Kidney epithelial cell (primary cell): Measurements from ENCODE around the gene KCND1. TPM values are rescaled to one million over a fixed set of nuclear protein-coding genes. Genes with fewer than 3 reads are reported as not detected.

Experiments
- DNase-seq: peaks from one replicate; pipeline ENCODE4 v3.0.0-alpha.2; 2010; ENCODE audit warnings: low read depth
- H3K27me3 ChIP-seq: 2 replicates; pipeline ENCODE4 v1.6.0; 2011; ENCODE audit warnings: low read length; ENCODE audit not compliant: control insufficient read depth, insufficient read depth
- H3K36me3 ChIP-seq: 2 replicates; pipeline ENCODE4 v1.5.1; 2011; ENCODE audit warnings: low read length; ENCODE audit not compliant: control insufficient read depth, insufficient read depth
- H3K4me3 ChIP-seq: 2 replicates; pipeline ENCODE4 v1.5.1; 2011; ENCODE audit warnings: low read depth, mild to moderate bottlenecking, control low read depth, low read length
- total RNA-seq: library from RNA; depleted of rRNA; stranded (reverse); fragments of >200 nt; gene quantifications from 2 replicates; pipeline ENCODE4 v1.2.3, GENCODE V29; 2015
- TF ChIP-seq, protein P1 (sequence below): IDR thresholded peaks from 2 replicates; pipeline ENCODE4 v1.5.1; 2011; ENCODE audit warnings: mild to moderate bottlenecking, moderate library complexity, low read length, control low read depth, inconsistent platforms; ENCODE audit not compliant: insufficient read depth, poor library complexity, severe bottlenecking

The KCND1 gene
- total RNA-seq, 1 donor from 2014 or later = 0.67 TPM

DNA sequence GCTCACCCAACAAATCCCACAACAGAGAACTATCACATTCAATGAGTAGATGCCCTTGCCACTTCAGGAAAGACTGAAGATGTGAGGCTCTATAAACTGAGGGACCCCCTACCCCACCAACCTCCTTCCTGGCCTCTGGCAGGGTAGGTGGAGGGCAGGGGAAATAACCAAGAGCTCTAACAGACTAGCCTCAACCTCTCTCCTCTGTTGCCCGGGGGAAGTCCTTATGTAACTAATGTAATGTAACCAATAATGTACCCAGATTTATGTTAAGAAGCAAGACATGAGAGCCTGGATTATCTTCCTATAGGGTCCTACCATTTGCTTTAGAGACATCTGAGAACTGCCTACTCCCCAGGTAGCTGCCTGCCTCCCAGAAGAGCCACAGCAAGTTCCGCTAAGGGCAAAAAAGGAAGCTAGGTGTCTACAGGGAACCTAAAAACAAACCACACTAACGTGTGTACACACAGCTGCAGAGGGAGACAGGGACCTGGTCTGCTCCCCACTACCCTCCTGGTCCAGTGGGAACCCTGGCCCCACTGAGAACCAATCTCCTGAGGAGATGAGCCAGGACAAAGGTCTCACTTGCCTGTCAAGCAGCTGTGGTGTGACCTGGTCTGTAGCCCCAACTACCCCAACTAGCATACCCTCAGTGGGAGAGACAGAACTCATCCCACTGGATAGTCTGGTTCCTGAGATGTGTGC is 32.0 kb downstream of the KCND1 start:
- TF ChIP-seq, protein P1, sequence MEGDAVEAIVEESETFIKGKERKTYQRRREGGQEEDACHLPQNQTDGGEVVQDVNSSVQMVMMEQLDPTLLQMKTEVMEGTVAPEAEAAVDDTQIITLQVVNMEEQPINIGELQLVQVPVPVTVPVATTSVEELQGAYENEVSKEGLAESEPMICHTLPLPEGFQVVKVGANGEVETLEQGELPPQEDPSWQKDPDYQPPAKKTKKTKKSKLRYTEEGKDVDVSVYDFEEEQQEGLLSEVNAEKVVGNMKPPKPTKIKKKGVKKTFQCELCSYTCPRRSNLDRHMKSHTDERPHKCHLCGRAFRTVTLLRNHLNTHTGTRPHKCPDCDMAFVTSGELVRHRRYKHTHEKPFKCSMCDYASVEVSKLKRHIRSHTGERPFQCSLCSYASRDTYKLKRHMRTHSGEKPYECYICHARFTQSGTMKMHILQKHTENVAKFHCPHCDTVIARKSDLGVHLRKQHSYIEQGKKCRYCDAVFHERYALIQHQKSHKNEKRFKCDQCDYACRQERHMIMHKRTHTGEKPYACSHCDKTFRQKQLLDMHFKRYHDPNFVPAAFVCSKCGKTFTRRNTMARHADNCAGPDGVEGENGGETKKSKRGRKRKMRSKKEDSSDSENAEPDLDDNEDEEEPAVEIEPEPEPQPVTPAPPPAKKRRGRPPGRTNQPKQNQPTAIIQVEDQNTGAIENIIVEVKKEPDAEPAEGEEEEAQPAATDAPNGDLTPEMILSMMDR = no peak
- Histone ChIP-seq H3K4me3 (no peak overlapping the region), H3K27me3 (no peaks in the 10 kb centered on the region), H3K36me3 (no peaks in the 10 kb centered on the region)
- DNase-seq = no peak

DNA sequence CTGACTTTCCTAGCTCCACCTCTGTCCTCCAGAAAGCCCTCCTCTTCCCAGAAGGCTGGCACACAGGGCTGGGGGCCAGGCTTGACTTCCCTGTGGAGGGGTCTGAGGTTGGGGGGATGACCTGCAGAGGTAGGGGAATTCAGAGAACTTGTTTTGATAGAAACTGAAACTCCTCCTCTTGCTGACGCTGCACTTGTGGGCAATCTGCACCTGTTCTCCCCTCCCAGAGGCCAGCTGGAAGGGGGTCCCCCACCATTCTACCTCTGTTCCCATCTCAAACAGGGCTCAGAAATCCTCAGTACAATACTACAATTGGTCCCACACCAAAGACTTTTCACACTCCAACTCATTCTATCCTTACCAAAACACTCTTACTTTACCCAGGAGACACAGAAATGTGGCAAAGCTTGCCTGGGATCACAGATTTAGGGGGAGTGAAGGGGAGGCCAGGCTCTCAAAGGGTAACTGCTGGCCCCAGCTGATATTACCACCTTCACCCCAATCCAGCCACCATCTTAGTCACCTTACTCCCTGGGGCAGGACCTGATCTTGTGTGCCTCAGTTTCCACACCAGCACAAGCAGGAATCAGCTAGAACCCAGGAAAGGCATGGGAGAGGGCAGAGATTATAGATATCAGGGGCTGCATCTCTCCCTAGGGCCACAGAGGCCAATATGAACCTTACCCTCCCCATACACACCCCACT is 32.8 kb downstream of the KCND1 start:
- DNase-seq = no peak
- H3K36me3 ChIP-seq = no peaks in the 10 kb centered on the region
- TF ChIP-seq, protein P1 = no peak
- no peak overlapping the region for H3K4me3 ChIP-seq
- H3K27me3 ChIP-seq = no peaks in the 10 kb centered on the region

DNA sequence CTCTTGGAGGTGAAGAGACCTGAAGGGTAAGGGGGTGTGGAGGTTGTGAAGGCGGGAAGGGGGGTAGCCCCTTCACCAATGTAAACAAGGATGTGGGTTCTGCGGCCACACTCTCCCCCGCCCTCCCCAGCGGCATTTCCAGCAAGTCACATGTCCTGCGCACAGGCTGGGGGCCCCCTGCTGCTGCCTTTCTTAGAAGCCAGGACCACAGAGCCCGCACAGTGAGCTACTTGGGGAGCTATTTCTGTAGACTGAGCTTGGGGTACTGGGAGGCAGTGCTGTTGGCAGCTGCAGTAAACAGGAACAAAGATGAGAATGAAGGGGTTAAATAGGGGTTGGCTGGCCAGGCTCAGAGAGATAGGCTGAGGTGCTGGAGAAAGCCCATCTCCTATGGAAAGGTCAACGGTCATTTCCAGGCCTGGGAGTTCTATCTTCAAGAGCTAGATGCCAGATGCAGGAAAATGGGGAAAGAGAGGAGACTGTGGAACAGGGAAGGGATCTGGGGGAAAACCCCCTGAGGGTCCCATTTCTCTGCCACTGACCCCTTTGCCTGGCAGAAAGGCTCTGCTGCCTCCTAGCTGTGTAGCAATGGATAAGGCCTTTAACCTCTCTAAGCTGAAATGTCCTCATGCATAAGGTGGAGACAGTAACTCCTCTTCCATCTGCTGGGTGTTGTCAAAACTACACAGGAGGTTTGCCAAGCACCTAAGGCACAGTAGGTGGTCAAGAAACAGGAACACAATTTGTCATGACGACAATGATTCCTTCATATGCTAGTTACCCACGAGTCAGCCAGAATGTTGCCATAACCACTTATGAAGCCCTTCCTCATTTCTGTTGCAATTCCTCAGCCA is 34.4 kb downstream of the KCND1 start:
- DNase-seq = no peak
- Histone ChIP-seq H3K27me3 (no peaks in the 10 kb centered on the region), H3K4me3 (no peak overlapping the region), H3K36me3 (no peaks in the 10 kb centered on the region)
- TF ChIP-seq, protein P1 = no peak

DNA sequence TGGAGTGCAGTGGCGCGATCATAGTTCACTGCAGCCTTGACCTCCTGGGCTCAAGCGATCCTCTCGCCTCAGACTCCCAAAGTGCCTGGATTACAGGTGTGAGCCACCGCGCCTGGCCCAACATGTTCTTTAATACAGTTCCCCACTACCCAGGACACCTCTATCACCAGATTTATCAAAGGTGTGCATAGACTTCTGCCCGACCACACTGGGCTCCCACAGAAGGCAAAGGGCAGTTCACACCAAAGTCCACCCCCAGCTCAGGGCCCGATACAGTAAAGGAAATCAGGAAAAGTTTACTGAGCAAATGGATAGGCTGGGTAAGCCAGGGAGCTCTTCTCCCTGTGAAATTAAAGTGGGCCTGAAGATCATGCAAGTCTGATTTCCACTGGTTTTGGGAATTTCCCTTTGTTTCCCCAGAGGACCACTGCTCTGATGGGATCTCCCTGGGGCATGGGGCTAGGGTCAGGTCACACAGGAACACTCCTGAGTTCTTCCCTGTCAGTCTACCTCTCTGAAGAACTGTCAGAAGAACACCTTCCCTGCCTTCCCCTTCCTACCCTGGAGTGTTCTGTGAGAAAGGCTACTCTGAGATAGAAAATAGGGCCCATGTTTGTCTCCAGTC is 35.1 kb downstream of the KCND1 start:
- no peaks in the 10 kb centered on the region for H3K36me3 ChIP-seq
- no peak for DNase-seq
- H3K27me3 ChIP-seq = no peaks in the 10 kb centered on the region
- TF ChIP-seq, protein P1 = no peak
- no peak overlapping the region for H3K4me3 ChIP-seq

DNA sequence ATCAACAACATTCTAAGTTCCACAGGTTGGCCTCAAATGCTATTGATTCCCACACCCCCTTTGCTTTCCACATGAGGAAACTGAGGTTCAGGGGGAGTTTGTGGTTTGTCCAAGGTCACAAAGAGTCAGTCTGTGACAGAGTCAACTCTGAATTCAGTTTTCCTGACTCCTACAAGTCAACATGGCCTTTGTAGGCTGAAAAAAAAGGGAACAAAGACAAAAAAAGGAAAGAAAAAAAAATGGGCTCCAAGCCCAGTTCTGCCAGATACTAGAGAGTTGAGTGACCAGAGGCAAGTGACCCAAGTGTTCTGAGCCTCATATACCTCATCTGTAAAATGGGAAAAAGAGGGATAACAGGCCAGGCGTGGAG is 36.4 kb downstream of the KCND1 start:
- TF ChIP-seq, protein P1 = no peak
- Histone ChIP-seq H3K36me3 (no peaks in the 10 kb centered on the region), H3K27me3 (no peaks in the 10 kb centered on the region), H3K4me3 (no peak overlapping the region)
- DNase-seq = no peak
